Measurements from ENCODE around the gene ADSS1.

Gene ADSS1

GRCh38 chr14:104687601-104688504 is 36.2 kb upstream of the ADSS1 start:
- no peak for DNase-seq (ENCODE audit: low read depth)

GRCh38 chr14:104688505-104689108 is 35.4 kb upstream of the ADSS1 start:
- DNase-seq (ENCODE audit: low read depth): no peak

GRCh38 chr14:104689109-104689880 is 34.7 kb upstream of the ADSS1 start, which contains the start of gene INF2:
Gene INF2, plus strand, starts transcription at chr14:104689618. Its CDS starts 11,748 bp downstream, at chr14:104701366.
- DNase-seq (ENCODE audit: low read depth): no peak

GRCh38 chr14:104689881-104690711 is 33.9 kb upstream of the ADSS1 start:
- no peak for DNase-seq (ENCODE audit: low read depth)

- DNase-seq (ENCODE audit: low read depth): no peak
Measured at GRCh38 chr14:104690861-104691455, 33.1 kb upstream of the ADSS1 start.

GRCh38 chr14:104691546-104692260 is 32.3 kb upstream of the ADSS1 start:
- no peak for DNase-seq (ENCODE audit: low read depth)

GRCh38 chr14:104692261-104692938 is 31.6 kb upstream of the ADSS1 start:
- no peak for DNase-seq (ENCODE audit: low read depth)

GRCh38 chr14:104692939-104693315 is 31.1 kb upstream of the ADSS1 start:
- DNase-seq (ENCODE audit: low read depth): no peak

GRCh38 chr14:104693482-104694431 is 30.3 kb upstream of the ADSS1 start:
- no peak for DNase-seq (ENCODE audit: low read depth)

GRCh38 chr14:104694475-104694950 is 29.5 kb upstream of the ADSS1 start:
- no peak for DNase-seq (ENCODE audit: low read depth)

GRCh38 chr14:104694991-104695659 is 28.9 kb upstream of the ADSS1 start:
- DNase-seq (ENCODE audit: low read depth): no peak

GRCh38 chr14:104695660-104696000 is 28.4 kb upstream of the ADSS1 start:
- DNase-seq (ENCODE audit: low read depth): no peak

- DNase-seq (ENCODE audit: low read depth): no peak
Measured at GRCh38 chr14:104696671-104697316, 27.2 kb upstream of the ADSS1 start.

- no peak for DNase-seq (ENCODE audit: low read depth)
Measured at GRCh38 chr14:104697317-104697703, 26.7 kb upstream of the ADSS1 start.

- DNase-seq (ENCODE audit: low read depth): no peak
Measured at GRCh38 chr14:104697892-104698583, 26.0 kb upstream of the ADSS1 start.

- no peak for DNase-seq (ENCODE audit: low read depth)
Measured at GRCh38 chr14:104698688-104699425, 25.2 kb upstream of the ADSS1 start.

GRCh38 chr14:104699426-104699748 is 24.6 kb upstream of the ADSS1 start:
- DNase-seq (ENCODE audit: low read depth): no peak

All from stimulated activated CD8-positive, alpha-beta memory T cell treated with anti-CD3 and anti-CD28 coated beads, Interleukin-12 subunit alpha, Interleukin-12 subunit beta, amount 100 ng/mL, for 1 hour (primary cell).